ENCODE results near the gene TEX38. TPM values are rescaled to one million over a fixed set of nuclear protein-coding genes. Genes with fewer than 3 reads are reported as not detected.

Gene TEX38
- total and polyA plus RNA-seq, 10 of the 15 experiments (the other 5 are each of a cell fraction or from before 2014, with no cell fraction given), result 0.07 to 0.32 (median 0.15) TPM; not detected in 7

DNA sequence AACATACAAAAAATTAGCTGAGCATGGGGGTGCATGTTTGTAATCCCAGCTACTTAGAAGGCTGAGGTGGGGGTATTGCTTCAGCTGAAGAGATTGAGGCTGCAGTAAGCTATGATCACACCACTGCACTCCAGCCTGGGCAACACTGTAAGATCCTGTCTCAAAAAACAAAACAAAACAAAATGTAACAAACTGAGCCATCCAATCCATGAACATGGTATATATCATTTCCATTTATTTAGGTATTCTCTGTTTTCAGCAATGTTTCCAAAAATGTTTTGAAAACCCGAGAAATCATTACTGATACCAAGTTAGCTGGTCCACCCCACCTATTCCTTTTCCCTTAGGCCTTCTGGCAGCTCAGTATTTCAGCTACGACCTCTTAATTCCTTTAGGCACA is 21.9 kb upstream of the TEX38 start:
- no peak overlapping the region for H2AFZ ChIP-seq (ENCODE audit: control insufficient read depth, low read depth, low read length)
- no peak overlapping the region for H3K4me2 ChIP-seq (ENCODE audit: control insufficient read depth, insufficient read depth)
- 91% methylated on average over 2 of the region's 2 CpGs for WGBS (ENCODE audit: insufficient coverage, insufficient replicate concordance, low lambda C conversion rate, missing lambda C conversion rate)
- in situ Hi-C loops (cut with MboI), result no loop called here
- no peaks in the 10 kb centered on the region for H3K79me2 ChIP-seq (ENCODE audit: control insufficient read depth, insufficient read depth, low read length)
- no peak overlapping the region for H3K4me3 ChIP-seq
- SMC1A ChIA-PET (ENCODE audit: uncharacterized antibody, unreplicated experiment), result no interaction called here
- no peak overlapping the region for H3K27ac ChIP-seq (ENCODE audit: control insufficient read depth, insufficient read depth)
- CTCF ChIA-PET, result interaction anchor here (0.8 to 1.9 kb wide), 2 partner anchors 10 to 75 kb away, joined by 3 to 4 read pairs; no protein-coding TSS in a partner anchor
- BruUV-seq (replicated peaks), result no TSS peak
- no peaks in the 10 kb centered on the region for H3K27me3 ChIP-seq (replicated peaks in 1 of 2; ENCODE audit: control insufficient read depth in 2 of 2, insufficient read depth in 2 of 2, low read length in 1 of 2)
- intact Hi-C loops (cut with micrococcal nuclease; ENCODE audit: unreplicated experiment), result no loop called here
- H3K9ac ChIP-seq (ENCODE audit: control insufficient read depth, insufficient read depth, low read length), result no peak overlapping the region
- RAD21 ChIA-PET (ENCODE audit: unreplicated experiment), result interaction anchor here (0.7 kb wide), 1 partner anchor 25 kb away, joined by 3 read pairs; no protein-coding TSS in a partner anchor
- peaks cover 2% of the 10 kb centered on the region; the same call in 2 of the 3 replicates for H3K9me3 ChIP-seq (replicated peaks; ENCODE audit: control insufficient read depth, insufficient read depth, low read length)
- FAIRE-seq, result no peak
- ATAC-seq, result no peak
- POLR2A ChIA-PET, result no interaction called here
- TF ChIP-seq CBX5 (IDR thresholded peaks at IDR 0.05; ENCODE audit: low read depth), result no peak
- no peak for TF ChIP-seq MTA2 (IDR thresholded peaks at IDR 0.05; ENCODE audit: low read depth)
- no peak for TF ChIP-seq MEF2A (IDR thresholded peaks at IDR 0.05; ENCODE audit: insufficient read depth, low read depth, low read length)
- no peak for TF ChIP-seq SMAD5 (IDR thresholded peaks at IDR 0.05; ENCODE audit: low read depth)
- TF ChIP-seq HCFC1 (IDR thresholded peaks at IDR 0.05; ENCODE audit: low read length), result no peak
- TF ChIP-seq, protein P1, sequence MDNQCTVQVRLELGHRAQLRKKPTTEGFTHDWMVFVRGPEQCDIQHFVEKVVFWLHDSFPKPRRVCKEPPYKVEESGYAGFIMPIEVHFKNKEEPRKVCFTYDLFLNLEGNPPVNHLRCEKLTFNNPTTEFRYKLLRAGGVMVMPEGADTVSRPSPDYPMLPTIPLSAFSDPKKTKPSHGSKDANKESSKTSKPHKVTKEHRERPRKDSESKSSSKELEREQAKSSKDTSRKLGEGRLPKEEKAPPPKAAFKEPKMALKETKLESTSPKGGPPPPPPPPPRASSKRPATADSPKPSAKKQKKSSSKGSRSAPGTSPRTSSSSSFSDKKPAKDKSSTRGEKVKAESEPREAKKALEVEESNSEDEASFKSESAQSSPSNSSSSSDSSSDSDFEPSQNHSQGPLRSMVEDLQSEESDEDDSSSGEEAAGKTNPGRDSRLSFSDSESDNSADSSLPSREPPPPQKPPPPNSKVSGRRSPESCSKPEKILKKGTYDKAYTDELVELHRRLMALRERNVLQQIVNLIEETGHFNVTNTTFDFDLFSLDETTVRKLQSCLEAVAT (IDR thresholded peaks at IDR 0.05), result no peak
- no peak for TF ChIP-seq E4F1 (IDR thresholded peaks at IDR 0.05; ENCODE audit: borderline replicate concordance, partially characterized antibody)
- no peak for TF ChIP-seq ZZZ3 (IDR thresholded peaks at IDR 0.05; ENCODE audit: control insufficient read depth, insufficient read length, low read depth)
- TF ChIP-seq EZH2 (IDR thresholded peaks at IDR 0.05; ENCODE audit: borderline replicate concordance, control insufficient read depth, low read depth, low read length), result no peak
- no peak for TF ChIP-seq IKZF2 (IDR thresholded peaks at IDR 0.05)
- TF ChIP-seq CHD4 (IDR thresholded peaks at IDR 0.05), result no peak
- no peak for TF ChIP-seq SMARCA5 (IDR thresholded peaks at IDR 0.05)
- TF ChIP-seq RAD21 (IDR thresholded peaks at IDR 0.05; ENCODE audit: insufficient read depth, low read depth, low read length), result no peak
- TF ChIP-seq HDGF (IDR thresholded peaks at IDR 0.05), result no peak
- TF ChIP-seq ESRRA (IDR thresholded peaks at IDR 0.05; ENCODE audit: low read length), result no peak
- no peak for TF ChIP-seq CBX3 (IDR thresholded peaks at IDR 0.05; ENCODE audit: borderline replicate concordance, low read depth)
- no peak for TF ChIP-seq CBFB (IDR thresholded peaks at IDR 0.05; ENCODE audit: low read depth)
- no peak for TF ChIP-seq BMI1 (IDR thresholded peaks at IDR 0.05; ENCODE audit: borderline replicate concordance)
- no peak for TF ChIP-seq IRF3 (IDR thresholded peaks at IDR 0.05)
- H4K20me1 ChIP-seq (ENCODE audit: control insufficient read depth, insufficient read depth), result no peaks in the 10 kb centered on the region
- DNase-seq (ENCODE audit: low read depth, low spot score), result no peak
- peaks cover 0 to 15% of the 10 kb centered on the region in 2 experiments; a peak in 3 of 4 replicates for H3K36me3 ChIP-seq (ENCODE audit: control insufficient read depth in 2 of 2, insufficient read depth in 2 of 2, low read length in 1 of 2)
- no peaks in the 10 kb centered on the region for H3K4me1 ChIP-seq (ENCODE audit: control insufficient read depth, insufficient read depth, low read length)

Measured in GM12878 (cell line).